ENCODE measurements around the gene SAYSD1.

SAYSD1 gene

DNA sequence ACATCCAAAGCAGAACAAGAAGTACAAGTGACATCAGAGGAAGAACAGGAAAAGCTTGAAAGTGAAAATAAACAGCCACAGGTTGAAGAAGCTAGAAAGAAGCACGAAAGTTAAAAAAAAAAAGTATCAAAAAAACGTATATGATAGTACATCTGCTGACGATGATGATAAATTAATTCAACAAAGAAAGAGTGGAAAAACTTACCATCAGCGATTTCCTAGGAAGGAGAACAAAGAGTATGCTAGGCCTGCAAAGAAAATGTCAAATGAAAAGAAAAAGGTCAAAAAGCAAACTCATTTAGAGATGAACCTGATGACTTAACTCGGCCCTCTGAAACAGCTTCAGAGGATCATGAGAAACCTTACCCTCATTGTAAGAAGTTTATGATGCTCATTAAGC lies 3.7 kb downstream of the SAYSD1 start:
- no peak overlapping the region for H3K4me3 ChIP-seq (replicated peaks; ENCODE audit: low read depth, low read length)
- DNase-seq (ENCODE audit: extremely low read depth, low read depth), result no peak
- TF ChIP-seq, protein P1, sequence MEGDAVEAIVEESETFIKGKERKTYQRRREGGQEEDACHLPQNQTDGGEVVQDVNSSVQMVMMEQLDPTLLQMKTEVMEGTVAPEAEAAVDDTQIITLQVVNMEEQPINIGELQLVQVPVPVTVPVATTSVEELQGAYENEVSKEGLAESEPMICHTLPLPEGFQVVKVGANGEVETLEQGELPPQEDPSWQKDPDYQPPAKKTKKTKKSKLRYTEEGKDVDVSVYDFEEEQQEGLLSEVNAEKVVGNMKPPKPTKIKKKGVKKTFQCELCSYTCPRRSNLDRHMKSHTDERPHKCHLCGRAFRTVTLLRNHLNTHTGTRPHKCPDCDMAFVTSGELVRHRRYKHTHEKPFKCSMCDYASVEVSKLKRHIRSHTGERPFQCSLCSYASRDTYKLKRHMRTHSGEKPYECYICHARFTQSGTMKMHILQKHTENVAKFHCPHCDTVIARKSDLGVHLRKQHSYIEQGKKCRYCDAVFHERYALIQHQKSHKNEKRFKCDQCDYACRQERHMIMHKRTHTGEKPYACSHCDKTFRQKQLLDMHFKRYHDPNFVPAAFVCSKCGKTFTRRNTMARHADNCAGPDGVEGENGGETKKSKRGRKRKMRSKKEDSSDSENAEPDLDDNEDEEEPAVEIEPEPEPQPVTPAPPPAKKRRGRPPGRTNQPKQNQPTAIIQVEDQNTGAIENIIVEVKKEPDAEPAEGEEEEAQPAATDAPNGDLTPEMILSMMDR (IDR thresholded peaks at IDR 0.05; ENCODE audit: low read depth, low read length, missing control alignments), result no peak

DNA sequence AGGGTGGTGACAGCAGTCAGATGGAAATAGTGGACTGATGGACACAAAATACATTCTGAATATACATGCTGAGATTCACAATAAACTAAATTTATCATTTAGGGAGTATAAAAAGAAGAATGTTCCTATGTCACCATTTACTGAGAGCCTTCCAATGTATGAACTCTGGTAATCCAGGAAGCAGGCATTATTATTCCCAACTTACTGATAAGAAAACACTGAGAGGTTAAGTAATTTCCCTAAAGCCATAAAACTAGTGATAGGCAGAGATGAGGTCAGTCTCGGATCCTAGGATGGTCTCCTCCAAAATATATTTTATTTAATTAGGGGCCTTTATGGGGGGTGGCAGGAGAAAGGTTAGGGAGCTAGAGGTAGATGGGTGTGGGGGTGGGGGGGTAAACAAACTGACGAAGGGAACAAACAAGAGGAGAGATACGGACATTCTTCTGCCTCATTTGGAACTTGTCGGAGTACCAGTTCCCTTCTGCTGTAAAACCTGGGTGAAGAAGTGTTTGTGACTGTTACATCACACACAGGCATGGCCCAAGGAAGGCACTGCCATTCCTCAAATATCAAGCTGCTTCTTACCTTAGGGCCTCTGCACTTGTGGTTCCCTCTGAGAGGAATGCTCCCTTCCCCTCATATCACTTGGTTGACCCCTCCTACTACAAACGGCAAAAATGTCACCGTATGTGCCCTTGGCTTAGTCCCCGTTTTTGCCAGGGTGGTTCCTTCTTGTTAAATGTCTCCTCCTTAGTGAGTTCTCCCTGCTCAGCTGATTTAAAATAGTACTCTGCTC lies 6.7 kb downstream of the SAYSD1 start:
- DNase-seq (ENCODE audit: extremely low read depth, low read depth), result no peak
- H3K4me3 ChIP-seq (replicated peaks; ENCODE audit: low read depth, low read length), result no peak overlapping the region
- TF ChIP-seq, protein P1 (IDR thresholded peaks at IDR 0.05; ENCODE audit: low read depth, low read length, missing control alignments), result no peak

DNA sequence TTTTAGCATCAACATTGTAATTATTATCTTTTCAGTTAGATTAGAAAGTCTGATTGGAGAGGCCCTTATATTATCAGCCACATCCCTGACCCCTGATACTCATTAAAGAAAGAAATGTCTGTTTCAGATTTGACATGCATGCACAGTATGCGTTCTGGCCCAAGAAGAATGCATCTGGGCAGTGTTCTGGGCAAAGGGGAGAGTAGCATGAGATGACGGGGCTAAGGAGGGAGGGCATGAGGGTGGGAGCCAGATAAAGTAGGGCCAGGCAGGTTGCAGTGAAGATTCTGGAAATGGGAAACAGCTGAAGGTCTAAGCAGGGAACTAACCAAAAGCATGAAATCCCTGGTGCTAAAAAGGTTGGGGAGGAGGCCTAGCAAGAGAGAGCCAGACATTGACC lies 7.3 kb downstream of the SAYSD1 start:
- DNase-seq (ENCODE audit: extremely low read depth, low read depth), result no peak
- TF ChIP-seq, protein P1 (IDR thresholded peaks at IDR 0.05; ENCODE audit: low read depth, low read length, missing control alignments), result no peak
- H3K4me3 ChIP-seq (replicated peaks; ENCODE audit: low read depth, low read length), result no peak overlapping the region

DNA sequence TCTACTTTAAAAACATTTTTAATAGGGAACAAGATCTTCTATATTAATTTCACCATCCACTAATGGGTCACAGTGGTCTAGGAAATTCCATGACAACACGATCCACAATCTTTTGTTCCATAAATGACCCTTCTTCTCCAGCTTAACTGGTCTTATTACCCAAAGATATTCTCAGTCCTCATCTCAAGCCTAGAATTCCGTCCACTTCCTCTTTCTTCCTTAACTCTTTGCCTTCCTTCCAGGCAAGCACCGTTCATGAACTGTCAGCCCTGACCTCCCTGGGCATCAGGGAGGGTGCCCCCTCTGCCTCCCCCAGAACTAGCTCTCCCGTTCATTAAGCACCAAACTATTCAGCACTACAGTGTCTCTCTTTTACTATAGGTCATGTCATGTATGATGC lies 8.0 kb downstream of the SAYSD1 start:
- DNase-seq (ENCODE audit: extremely low read depth, low read depth), result no peak
- TF ChIP-seq, protein P1 (IDR thresholded peaks at IDR 0.05; ENCODE audit: low read depth, low read length, missing control alignments), result no peak
- H3K4me3 ChIP-seq (replicated peaks; ENCODE audit: low read depth, low read length), result no peak overlapping the region

DNA sequence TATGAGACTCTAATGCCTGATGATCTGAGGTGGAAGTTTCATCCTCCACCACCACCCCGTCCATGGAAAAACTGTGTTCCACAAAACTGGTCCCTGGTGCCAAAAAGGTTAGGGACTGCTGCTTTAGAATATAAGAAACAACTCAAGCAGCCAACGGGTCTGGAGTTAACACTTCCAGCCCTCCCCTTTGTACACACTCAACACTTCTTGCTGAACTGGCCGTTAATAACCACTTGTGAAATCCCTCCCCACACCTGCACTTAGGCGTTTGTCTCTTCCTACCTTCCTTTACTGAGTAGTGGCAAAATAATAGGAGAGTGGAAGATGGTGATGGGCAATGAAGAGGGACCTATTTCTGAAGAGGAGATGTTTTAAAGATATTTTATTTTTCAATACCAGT lies 10.5 kb downstream of the SAYSD1 start:
- H3K4me3 ChIP-seq (replicated peaks; ENCODE audit: low read depth, low read length), result no peak overlapping the region
- TF ChIP-seq, protein P1 (IDR thresholded peaks at IDR 0.05; ENCODE audit: low read depth, low read length, missing control alignments), result no peak
- DNase-seq (ENCODE audit: extremely low read depth, low read depth), result no peak

DNA sequence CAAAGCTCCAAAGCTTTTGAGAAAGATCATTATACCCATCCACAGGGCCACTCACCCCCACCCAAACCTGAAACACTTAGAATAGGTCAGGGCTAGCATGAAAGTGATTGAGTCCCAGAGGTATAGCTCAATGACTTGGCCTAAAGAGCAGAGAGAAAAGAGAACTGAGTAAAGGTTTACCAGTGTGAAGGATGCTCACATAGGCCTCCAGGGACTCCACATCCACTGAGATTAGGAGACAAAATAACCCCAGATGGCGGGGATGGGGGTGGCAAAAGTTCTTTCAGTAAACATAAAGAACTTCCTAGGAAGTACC lies 12.2 kb downstream of the SAYSD1 start:
- DNase-seq (ENCODE audit: extremely low read depth, low read depth), result no peak
- no peak overlapping the region for H3K4me3 ChIP-seq (replicated peaks; ENCODE audit: low read depth, low read length)
- TF ChIP-seq, protein P1 (IDR thresholded peaks at IDR 0.05; ENCODE audit: low read depth, low read length, missing control alignments), result no peak

Measured in HFF-Myc (cell line).